Stimulated activated CD8-positive, alpha-beta memory T cell treated with anti-CD3 and anti-CD28 coated beads, Interleukin-4, amount 100 ng/mL, for 4 hours (primary cell): ENCODE results near the gene KIFBP.

Experiments used
- DNase-seq, 2 donors: peaks; one replicate each; pipeline ENCODE4 v3.0.0-alpha.2; 2020; ENCODE audit warnings: low read depth in 2 of 2, low spot score in 1 of 2

KIFBP gene

DNA sequence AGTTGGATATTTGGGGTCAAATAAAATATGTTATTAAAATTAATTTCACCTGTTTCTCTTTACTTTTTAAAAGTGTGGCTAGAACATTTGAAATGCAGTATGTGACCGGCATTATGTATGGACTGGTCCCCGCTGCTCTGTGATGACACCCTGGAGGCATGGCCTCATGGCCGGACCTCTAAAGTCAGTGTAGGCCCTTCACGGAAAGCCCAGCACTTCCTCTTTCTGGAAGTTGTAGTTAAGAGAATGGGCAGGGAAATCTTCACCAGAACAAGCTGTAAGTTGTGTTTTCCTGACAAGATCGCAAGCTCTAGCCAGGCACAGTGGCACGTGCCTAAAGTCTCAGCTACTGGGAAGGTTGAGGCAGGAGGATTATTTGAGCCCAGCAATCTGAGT lies 61.0 kb downstream of the KIFBP start:
- DNase-seq = no peak

- DNase-seq = no peak
Observed at GRCh38 chr10:69051303-69051702, 62.7 kb downstream of the KIFBP start.

- DNase-seq = no peak
Observed at GRCh38 chr10:69051710-69052487, 63.3 kb downstream of the KIFBP start.

- no peak for DNase-seq
Observed at GRCh38 chr10:69052736-69053135, 64.1 kb downstream of the KIFBP start.

GRCh38 chr10:69055241-69055640 lies 66.6 kb downstream of the KIFBP start:
- no peak for DNase-seq

DNA sequence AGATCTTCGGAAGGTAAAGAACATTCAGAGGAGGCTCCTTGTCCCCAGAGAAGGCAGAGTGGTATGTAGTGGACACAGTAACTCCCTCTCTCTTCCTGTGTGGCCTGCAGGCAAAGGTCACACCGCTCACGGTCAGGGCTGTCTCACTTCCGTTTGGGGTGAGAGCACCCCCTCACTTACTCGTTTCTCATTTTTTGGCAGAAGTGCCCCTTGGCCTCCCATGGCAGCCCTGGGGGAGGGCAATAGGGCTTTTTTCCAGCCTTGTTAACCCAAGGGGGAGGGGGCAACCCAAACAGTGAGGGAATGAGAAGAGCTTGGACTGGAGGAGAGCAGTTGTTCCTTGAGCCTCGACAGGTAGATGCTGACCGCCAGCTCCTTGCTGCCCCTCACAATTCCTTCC lies 67.5 kb downstream of the KIFBP start:
- no peak for DNase-seq

- DNase-seq = no peak
Observed at GRCh38 chr10:69056536-69057260, 68.1 kb downstream of the KIFBP start.

DNA sequence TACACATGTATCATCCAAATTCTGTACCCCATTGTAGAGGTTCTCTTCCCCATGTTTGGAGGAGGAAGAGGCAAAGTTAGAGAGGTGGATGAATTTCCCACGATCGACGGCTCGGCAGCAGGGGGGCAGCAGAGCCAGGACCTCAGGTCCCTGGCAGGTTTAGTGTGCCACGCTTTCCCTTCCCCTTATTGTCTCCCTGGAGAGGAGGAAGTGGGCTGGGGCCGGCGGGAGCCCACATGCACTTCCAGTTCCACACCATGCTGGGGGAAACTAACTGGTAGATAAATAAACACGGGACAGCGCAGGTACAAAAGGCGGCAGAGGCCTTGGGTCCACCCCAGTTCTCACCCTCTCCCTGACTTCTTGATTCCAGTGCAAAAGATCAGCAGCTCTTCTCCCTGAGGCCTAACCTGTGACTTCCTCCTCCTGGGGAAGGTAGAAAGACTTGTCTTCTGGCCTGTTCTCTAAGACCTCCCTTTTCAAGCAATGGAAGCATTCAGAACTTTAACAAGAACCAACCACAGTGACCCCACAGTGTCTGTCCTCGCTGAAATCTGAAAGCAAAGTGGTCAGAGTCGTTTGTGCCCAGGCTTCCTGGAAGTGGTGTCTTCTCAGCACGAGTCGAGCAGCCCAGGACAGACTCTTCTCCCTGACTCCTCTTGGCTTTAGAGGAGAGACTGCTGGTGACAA lies 68.8 kb downstream of the KIFBP start:
- no peak for DNase-seq

DNA sequence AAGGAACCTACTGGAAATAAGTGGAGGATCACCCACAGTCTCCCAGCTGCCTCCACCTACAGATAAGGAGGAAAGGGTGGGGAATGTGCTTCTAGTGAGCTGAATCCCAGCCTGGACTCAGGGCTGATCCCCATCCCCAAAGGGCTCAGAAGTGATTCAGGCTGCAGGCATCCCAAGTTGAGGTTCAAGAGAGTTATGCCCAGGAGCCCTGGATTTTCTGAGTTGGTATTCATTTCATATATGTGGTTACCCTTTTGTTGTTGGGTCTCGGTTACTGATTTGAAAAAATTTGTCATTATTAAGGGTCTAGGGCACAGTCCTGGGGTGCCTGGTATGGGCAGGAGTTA lies 69.3 kb downstream of the KIFBP start:
- no peak for DNase-seq

- DNase-seq = no peak
Observed at GRCh38 chr10:69060127-69060798, 71.7 kb downstream of the KIFBP start.

- DNase-seq = no peak
Observed at GRCh38 chr10:69061305-69062161, 72.9 kb downstream of the KIFBP start.

DNA sequence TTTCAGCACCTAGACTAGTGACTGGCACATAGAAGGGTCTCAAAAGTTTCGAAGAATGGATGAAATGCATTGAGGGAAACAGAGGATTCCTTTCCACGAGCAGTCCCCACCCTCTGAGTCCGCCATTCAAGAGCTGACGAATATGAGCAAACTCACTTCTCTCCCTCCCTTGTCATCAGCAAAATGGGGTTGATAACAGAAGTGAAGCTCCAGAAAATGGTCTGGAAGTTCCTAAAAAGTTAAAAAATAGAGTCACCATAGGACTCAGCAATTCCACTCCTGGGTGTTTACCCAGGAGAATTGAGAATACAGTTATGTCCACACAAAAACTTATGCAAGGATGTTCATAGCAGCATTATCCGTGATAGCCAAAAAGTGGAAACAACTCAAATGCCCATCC lies 74.3 kb downstream of the KIFBP start:
- DNase-seq = no peak

GRCh38 chr10:69064762-69065328 lies 76.2 kb downstream of the KIFBP start:
- no peak for DNase-seq

DNA sequence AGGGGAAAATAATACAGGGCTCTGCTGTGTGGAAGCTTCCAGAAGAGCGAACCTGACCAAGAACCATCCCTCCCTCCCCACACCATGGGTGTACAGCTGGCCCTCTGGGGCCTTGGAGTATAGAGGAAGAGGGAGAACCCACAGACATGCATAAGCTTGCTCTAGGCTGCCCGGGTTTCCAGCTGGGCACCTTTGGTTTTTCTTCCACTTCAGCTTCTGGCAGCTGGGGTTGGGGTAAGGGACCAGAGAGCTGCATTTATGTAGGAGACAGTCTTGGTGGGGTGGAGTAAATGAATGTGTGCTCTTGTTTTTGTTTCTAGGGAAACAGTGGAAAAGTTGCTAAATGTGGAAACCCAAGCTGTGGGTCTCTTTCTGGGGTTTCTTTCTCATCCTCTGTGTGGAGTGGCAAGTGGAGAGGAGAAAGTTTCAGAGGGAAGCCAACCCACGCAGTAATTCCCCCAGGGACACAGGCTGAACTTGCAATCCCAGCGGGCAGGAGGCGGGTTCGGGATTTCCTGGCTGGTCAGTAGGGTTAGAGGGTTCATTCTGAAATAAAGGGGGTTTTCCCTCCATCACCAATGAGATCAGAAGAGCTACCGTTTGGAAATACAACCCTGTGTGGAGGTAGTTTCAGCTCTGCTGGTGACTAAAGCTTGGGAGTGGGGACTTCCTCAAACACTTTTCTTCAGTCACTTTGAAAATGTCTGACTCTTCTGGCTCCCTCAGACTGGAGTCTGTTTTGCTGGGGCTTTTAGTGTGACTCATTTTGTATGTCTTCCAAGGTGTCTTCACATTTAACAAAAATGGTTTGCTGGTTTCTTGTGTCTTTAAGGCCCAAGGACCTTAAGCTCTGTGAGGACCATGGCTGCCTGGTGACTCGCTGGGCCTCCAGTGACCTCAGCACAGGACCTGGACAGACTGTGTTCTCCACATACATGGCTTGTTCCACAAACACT lies 77.1 kb downstream of the KIFBP start:
- DNase-seq = no peak
